AG04449 (cell line): Measurements from ENCODE around the gene IER3IP1.
"Not testable (repeated sequence)": the region's sequence is repeated elsewhere in the genome, so short reads cannot be mapped to it uniquely, and the experiment has no call there.

Source experiments
- CTCF ChIA-PET: fragments of 350-600 bp; formaldehyde crosslinking; extraction: SDS; loops from one replicate; lab custom pipeline; 2021; ENCODE audit warnings: antibody characterized with exemption; lab: Yijun Ruan, JAX
- POLR2A ChIA-PET: fragments of 400-600, 350-600 bp; formaldehyde crosslinking; extraction: SDS; loops from one replicate; lab custom pipeline; 2020; ENCODE audit warnings: antibody characterized with exemption, inconsistent platforms; lab: Yijun Ruan, JAX
- DNase-seq: peaks from one replicate; pipeline ENCODE4 v3.0.0-alpha.2; 2010; ENCODE audit warnings: low read depth, low spot score
- H3K4me3 ChIP-seq: 2 replicates; pipeline ENCODE4 v1.5.1; 2011; ENCODE audit warnings: low read depth, mild to moderate bottlenecking, control low read depth, low read length
- TF ChIP-seq, protein P1 (sequence below): IDR thresholded peaks from one replicate; pipeline ENCODE4 v1.5.1; 2011; ENCODE audit warnings: mild to moderate bottlenecking, moderate library complexity, low read length, control low read depth, inconsistent platforms; ENCODE audit not compliant: insufficient read depth; ENCODE audit errors: missing control alignments

Gene IER3IP1

GRCh38 chr18:47203626-47204464 is 27.7 kb upstream of the IER3IP1 start:
- DNase-seq, result no peak
- ChIA-PET CTCF (interaction anchor here (0.6 to 7.5 kb wide), 23 partner anchors 11 to 746 kb away, joined by 3 to 187 read pairs (median 6); partner anchors contain the start of gene HDHD2), POLR2A (interaction anchor here (1.3 kb wide), 1 partner anchor 103 kb away, joined by 4 read pairs; no protein-coding TSS in a partner anchor)
- TF ChIP-seq, protein P1, sequence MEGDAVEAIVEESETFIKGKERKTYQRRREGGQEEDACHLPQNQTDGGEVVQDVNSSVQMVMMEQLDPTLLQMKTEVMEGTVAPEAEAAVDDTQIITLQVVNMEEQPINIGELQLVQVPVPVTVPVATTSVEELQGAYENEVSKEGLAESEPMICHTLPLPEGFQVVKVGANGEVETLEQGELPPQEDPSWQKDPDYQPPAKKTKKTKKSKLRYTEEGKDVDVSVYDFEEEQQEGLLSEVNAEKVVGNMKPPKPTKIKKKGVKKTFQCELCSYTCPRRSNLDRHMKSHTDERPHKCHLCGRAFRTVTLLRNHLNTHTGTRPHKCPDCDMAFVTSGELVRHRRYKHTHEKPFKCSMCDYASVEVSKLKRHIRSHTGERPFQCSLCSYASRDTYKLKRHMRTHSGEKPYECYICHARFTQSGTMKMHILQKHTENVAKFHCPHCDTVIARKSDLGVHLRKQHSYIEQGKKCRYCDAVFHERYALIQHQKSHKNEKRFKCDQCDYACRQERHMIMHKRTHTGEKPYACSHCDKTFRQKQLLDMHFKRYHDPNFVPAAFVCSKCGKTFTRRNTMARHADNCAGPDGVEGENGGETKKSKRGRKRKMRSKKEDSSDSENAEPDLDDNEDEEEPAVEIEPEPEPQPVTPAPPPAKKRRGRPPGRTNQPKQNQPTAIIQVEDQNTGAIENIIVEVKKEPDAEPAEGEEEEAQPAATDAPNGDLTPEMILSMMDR, result no peak
- no peak overlapping the region for H3K4me3 ChIP-seq

- CTCF ChIA-PET, result interaction anchor here (6.5 kb wide), 1 partner anchor 8 kb away, joined by 42 read pairs; no protein-coding TSS in a partner anchor
- DNase-seq, POLR2A ChIA-PET, H3K4me3 ChIP-seq: not testable (repeated sequence)
Observed at GRCh38 chr18:47195961-47196360, 19.8 kb upstream of the IER3IP1 start.

DNA sequence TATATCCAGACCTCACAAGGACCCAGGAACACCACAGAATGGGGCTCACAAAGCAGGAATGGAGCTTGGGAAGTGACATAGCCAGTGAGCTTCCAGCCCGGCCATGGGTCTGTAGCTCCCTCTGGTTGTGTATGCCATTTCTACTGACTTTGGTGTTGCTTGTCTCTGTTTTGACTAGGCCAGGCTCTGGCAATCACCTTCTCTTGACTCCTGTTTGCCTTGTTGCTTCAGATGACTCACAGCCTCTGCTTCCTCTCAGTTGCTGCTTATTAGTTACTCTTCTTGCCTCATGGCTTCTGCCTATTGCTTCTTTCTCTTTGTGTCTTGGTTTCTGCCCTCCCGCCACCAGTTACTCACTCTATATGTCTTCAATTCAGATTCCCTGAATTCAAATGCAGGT is 15.8 kb upstream of the IER3IP1 start:
- ChIA-PET POLR2A (no interaction called here), CTCF (interaction anchor here (6.5 kb wide), 1 partner anchor 12 kb away, joined by 42 read pairs; no protein-coding TSS in a partner anchor)
- H3K4me3 ChIP-seq, result no peak overlapping the region
- TF ChIP-seq, protein P1, result no peak
- no peak for DNase-seq

- DNase-seq, result no peak
- H3K4me3 ChIP-seq, result no peak overlapping the region
- CTCF ChIA-PET, result interaction anchor here (0.6 to 2.3 kb wide), 3 partner anchors 17 to 139 kb away, joined by 3 to 7 read pairs (median 4); no protein-coding TSS in a partner anchor
- POLR2A ChIA-PET, result no interaction called here
- TF ChIP-seq, protein P1, result no peak
Observed at GRCh38 chr18:47187721-47188120, 11.6 kb upstream of the IER3IP1 start.

DNA sequence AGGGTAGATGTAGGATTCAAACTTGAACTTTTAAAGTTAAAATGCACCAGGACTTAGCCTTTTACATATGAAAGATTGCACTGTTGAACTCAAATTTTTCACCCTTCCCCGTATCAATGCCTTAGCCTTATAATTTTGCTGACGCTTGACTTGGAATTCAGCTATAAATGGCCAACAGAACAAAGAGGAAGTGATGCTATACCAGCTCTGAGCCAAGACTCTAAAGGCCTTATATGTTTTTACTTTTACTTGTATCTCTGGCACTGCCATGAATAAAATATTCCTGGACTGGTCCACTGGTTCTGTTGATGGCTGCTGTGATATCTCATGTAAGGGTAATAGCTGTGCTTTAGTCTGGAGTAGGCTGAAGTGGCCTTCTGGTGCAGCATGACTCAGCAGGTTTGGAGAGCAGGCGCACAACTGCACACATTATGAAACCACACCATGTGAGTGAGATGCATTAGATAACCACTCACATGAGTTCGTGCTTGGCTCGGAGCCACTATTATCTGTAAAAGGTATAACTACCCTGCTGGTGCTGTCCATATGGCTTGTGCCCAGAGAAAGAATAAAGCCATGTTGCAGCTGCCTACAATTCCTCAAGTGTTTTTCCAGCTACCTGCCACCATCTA is 8.4 kb upstream of the IER3IP1 start:
- no peak for DNase-seq
- POLR2A ChIA-PET, result no interaction called here
- TF ChIP-seq, protein P1, result no peak

GRCh38 chr18:47182156-47182555 is 6.0 kb upstream of the IER3IP1 start:
- CTCF ChIA-PET, result not testable (repeated sequence)

More for the DNA sequence above, 8.4 kb upstream of the IER3IP1 start:
- CTCF ChIA-PET, result interaction anchor here (0.7 to 1.3 kb wide), 2 partner anchors 18 to 84 kb away, joined by 3 to 4 read pairs; no protein-coding TSS in a partner anchor
- H3K4me3 ChIP-seq, result no peak overlapping the region

GRCh38 chr18:47180765-47181164 is 4.6 kb upstream of the IER3IP1 start:
- POLR2A ChIA-PET, result no interaction called here
- no peak for DNase-seq
- TF ChIP-seq, protein P1, result no peak

More at GRCh38 chr18:47182156-47182555, 6.0 kb upstream of the IER3IP1 start:
- POLR2A ChIA-PET, H3K4me3 ChIP-seq, DNase-seq: not testable (repeated sequence)

More at GRCh38 chr18:47180765-47181164, 4.6 kb upstream of the IER3IP1 start:
- no peak overlapping the region for H3K4me3 ChIP-seq
- CTCF ChIA-PET, result no interaction called here
